RWPE1 (cell line): ENCODE measurements around the gene SVEP1.

ENCODE experiments used
- CTCF ChIA-PET: fragments of 350-600 bp; sonication (Branson Sonifier 250); formaldehyde crosslinking; extraction: SDS; loops from one replicate; lab custom pipeline; 2021; lab: Yijun Ruan, JAX
- POLR2A ChIA-PET: fragments of 400-600 bp; formaldehyde crosslinking; extraction: SDS; loops from one replicate; lab custom pipeline; 2020; ENCODE audit warnings: antibody characterized with exemption; ENCODE audit not compliant: low non-redundant PET; lab: Yijun Ruan, JAX
- DNase-seq: peaks from one replicate; pipeline ENCODE4 v3.0.0; 2012; ENCODE audit warnings: low spot score
- H3K27ac ChIP-seq: fragments of 450-650 bp; 2 replicates; pipeline ENCODE4 v1.5.1; 2017
- CTCF ChIP-seq: fragments of 450-650 bp; conservative IDR thresholded peaks from 2 replicates; pipeline ENCODE4 v1.5.1; 2017; ENCODE audit warnings: low read depth, mild to moderate bottlenecking

SVEP1 gene

GRCh38 chr9:110337727-110338126 lies 241.8 kb downstream of the SVEP1 start, which contains the start of gene TXNDC8:
TSS of gene TXNDC8 (minus strand) at chr9:110337863.
- no peak for DNase-seq
- POLR2A ChIA-PET = no interaction called here
- TF ChIP-seq CTCF = no peak
- no peak within 1 kb of the TSS for H3K27ac ChIP-seq
- CTCF ChIA-PET = no interaction called here

- no peak for DNase-seq
- no peak overlapping the region for H3K27ac ChIP-seq
- ChIA-PET CTCF (interaction anchor here (0.6 to 0.7 kb wide), 2 partner anchors 12 to 53 kb away, joined by 3 read pairs; no protein-coding TSS in a partner anchor), POLR2A (no interaction called here)
- no peak for TF ChIP-seq CTCF
Observed at GRCh38 chr9:110336363-110336762, 243.2 kb downstream of the SVEP1 start.

- no peak overlapping the region for H3K27ac ChIP-seq
- POLR2A ChIA-PET = no interaction called here
- CTCF ChIA-PET = interaction anchor here (0.5 kb wide), 1 partner anchor 47 kb away, joined by 3 read pairs; no protein-coding TSS in a partner anchor
- TF ChIP-seq CTCF = no peak
- DNase-seq = no peak
Observed at GRCh38 chr9:110334871-110335270, 244.7 kb downstream of the SVEP1 start.

GRCh38 chr9:110334183-110334582 lies 245.4 kb downstream of the SVEP1 start:
- DNase-seq = no peak
- no peak for TF ChIP-seq CTCF
- no peak overlapping the region for H3K27ac ChIP-seq
- CTCF ChIA-PET = interaction anchor here (0.5 kb wide), 1 partner anchor 47 kb away, joined by 3 read pairs; no protein-coding TSS in a partner anchor
- POLR2A ChIA-PET = no interaction called here

- no peak overlapping the region for H3K27ac ChIP-seq
- ChIA-PET POLR2A (no interaction called here), CTCF (interaction anchor here (0.5 kb wide), 1 partner anchor 45 kb away, joined by 3 read pairs; no protein-coding TSS in a partner anchor)
- DNase-seq = peak; percentile 36
- no peak for TF ChIP-seq CTCF
Observed at GRCh38 chr9:110332766-110333165, 246.8 kb downstream of the SVEP1 start.

GRCh38 chr9:110330484-110331105 lies 248.9 kb downstream of the SVEP1 start:
- DNase-seq = no peak
- no peak for TF ChIP-seq CTCF
- H3K27ac ChIP-seq = no peak overlapping the region
- ChIA-PET CTCF (no interaction called here), POLR2A (no interaction called here)
